ENCODE results near the gene ACTG2.

Gene ACTG2

DNA sequence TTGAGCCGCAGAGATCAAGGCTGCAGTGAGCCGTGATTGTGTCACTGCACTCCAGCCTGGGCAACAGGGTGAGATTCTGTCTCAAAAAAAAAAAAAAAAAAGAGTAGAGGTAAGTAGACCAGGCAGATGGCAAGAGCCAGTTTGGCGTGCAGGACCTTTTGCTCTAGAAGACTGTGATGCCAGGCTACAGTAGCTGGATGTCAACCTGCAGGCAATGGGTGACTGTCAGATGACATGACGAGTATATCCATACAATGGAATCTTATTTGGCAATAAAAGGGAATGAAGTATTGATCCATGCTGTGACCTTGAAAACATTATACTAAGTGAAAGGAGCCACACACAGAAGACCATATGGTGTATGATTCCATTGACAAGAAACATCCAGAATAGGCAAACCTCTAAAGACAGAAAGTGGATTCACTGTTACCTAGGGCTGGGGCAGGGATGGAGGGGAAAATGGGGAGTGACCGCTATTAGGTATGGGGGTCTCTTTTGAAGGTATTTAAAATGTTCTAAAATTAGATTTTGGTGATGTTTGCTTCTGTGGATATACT is 22.7 kb downstream of the ACTG2 start:
- no peak for DNase-seq

- DNase-seq = no peak
Observed at GRCh38 chr2:73916666-73917065, 23.9 kb downstream of the ACTG2 start.

GRCh38 chr2:73917296-73917695 is 24.5 kb downstream of the ACTG2 start:
- DNase-seq = no peak

DNA sequence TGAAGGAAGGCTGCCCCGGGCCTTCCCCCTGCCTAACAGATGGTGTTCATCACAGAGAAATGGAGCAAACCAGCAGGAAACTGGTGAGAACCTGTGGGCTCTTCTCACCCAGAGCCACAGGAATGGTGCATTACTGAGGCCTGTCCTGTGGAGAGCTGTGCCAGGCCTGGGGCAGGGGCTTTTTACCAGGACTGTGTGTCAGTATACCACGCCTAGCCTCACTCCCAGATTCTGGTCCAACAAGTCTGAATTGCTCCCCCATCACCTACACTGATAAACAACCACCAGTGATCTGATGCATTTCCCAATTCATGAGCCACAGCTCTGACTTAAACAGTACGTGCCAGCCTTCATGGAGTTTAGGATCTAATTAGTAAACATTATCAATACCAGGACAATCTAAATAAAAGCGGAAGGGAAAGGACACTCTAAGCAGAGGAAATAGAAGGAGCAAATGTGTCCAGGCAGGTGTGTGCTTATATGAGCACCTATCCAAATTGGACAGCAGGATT is 24.9 kb downstream of the ACTG2 start:
- no peak for DNase-seq

- no peak for DNase-seq
Observed at GRCh38 chr2:73918856-73919255, 26.0 kb downstream of the ACTG2 start.

- no peak for DNase-seq
Observed at GRCh38 chr2:73919596-73920228, 26.9 kb downstream of the ACTG2 start.

DNA sequence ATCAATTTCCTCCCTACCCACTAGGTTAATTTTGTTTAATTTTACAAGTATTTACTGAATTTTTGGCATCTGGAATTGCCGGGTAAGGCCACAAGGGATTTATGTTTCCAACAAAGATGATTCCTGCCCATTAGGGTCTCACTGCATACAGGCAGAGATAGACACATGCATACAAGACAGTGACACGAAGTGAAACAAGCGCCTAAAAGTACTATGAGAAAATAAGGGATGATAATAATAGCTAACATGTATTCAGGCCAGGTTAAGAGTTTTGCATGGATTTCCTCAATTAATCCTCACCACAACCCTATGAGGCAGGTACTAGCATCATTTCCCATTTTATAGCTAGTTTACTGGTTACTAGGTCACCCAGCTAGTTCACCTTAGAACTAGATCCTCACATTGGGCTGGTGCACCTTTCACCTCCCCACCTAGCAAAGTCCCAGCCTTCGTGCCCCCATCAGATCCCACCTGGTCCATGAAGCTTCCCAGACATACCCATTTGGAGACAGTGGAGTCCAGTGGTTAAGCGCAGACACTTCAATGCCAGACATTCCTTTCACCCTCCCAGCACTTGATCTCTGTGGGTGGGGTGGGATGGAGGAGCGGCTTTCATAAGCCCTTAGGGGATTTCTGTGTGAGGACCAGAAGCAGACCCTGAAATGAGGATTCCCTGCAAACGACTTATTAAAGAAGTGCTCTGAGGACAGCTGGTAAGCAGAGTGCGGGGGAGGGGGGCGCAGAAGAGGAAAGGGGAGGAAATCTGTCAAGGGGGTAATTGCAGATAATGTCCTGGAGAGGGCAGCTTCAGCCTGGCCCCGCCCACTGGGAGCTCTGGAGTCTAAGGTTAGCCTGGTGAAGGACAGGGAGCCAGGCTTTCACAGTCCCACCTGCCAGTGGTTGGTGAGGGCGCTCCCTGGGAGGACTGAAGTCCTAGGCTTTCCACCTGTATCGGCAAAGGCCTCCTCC is 28.1 kb downstream of the ACTG2 start:
- DNase-seq = peak; percentile 25 to 28

GRCh38 chr2:73921581-73921980 is 28.8 kb downstream of the ACTG2 start:
- no peak for DNase-seq

DNA sequence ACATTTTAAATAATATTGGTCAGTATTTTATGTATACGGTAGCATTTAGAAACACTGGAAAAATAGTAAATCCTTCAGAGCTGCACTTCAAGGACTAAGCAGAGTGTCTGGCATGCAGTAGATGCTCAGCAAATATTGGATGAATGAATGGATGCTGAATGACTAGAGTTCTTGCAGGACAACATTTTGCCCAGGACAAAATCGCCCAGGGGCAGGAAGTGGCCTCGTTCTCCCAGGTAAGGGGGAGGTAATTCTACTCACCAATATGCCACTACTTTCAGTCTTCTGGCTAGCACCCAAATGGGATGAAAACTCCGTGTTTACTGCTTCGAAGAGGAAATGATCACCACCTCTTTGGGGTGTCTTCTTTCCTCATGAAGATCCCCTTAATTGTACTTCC is 29.9 kb downstream of the ACTG2 start:
- DNase-seq = no peak

DNA sequence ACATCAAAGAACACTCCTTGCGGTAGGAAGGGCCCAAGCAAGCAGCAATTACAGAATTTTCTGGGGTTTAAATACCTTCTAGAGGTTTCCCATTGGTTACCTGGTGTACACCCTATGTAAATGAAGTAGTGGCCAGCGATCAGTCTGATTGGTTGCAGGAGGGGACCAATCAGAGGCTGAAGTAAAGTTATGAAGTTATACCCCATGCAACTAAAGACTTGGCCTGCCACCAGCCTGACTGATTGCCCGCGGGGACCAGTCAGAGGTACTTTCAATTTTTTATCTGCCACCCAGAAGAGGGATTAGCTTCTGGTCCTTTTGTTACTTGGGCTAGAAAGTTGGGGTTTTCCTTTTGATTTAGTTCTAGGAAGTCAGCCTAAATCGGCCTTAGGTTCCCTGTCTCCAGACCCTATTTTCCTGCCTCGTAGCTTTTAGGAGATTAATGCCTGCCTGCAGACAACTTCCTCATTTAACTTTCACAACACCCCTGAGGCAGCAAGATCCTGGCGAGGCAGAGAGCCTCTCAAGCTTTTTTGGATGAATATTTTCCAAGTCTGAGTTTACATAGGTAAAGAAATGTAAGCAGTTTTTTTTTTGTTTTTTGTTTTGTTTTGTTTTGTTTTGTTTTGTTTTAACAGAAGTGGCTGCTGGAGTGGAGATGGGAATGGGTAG is 32.4 kb downstream of the ACTG2 start:
- no peak for DNase-seq

GRCh38 chr2:73925853-73926492 is 33.2 kb downstream of the ACTG2 start:
- DNase-seq = no peak

DNA sequence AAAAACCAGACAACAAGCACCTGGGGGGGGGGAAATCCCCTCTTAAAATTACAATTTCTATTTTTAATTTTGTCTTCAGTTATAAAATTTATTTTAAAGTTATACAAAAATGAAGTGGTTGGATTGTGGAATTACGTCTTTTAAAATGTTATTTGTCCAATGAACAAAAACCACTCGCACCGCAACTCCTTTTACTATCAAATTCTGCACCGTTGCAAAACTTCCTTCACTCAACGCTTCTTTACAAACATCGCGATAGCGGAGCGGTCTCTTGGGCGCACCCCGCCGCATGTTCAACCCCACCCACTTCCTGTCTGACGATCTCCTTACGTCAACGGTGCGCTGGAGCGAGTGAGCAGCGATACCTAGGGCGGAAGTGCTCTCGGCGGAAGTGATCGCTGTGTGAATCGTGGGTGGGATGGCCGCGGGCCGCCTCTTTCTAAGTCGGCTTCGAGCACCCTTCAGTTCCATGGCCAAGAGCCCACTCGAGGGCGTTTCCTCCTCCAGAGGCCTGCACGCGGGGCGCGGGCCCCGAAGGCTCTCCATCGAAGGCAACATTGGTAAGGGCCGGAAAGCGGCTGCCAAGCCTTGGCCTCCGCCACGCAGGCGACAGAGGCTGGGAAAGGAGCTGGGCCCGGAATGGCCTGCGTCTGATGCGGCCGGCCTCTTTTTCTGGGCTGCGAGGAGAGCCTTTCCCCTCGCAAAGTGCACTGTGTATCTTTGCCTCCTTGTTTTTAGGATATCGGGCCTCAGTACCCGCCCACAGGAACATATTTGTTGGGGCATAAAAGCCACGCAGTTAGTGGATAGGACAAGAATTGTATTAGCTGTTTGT is 33.9 kb downstream of the ACTG2 start, which contains the start of gene DGUOK:
Gene DGUOK (plus strand): TSS at position 388 of the 835 bp plus-strand sequence. CDS start 31 bp downstream, at position 419.
- DNase-seq = peak; percentile 98

- DNase-seq = no peak
Observed at GRCh38 chr2:73927344-73927743, 34.5 kb downstream of the ACTG2 start.

- DNase-seq = no peak
Observed at GRCh38 chr2:73928963-73929347, 36.1 kb downstream of the ACTG2 start.

DNA sequence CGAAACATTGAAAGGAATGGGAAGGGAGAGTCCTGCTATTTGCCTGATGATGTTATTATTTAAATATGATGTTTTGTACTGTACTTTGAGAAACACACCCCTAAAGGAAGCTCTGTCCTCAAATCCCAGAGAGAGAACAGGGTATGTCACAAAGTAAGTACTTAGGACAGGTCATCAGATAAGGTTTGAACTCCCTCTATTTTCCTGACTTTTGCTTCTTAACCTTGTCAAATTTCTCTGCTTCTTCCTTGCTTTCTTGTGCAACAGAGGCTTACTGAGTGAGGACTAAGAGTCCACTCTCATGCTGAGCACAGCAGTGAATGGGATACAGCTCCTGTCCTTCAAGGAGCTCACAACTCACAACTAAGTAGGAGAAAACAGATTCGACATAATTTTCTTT is 37.6 kb downstream of the ACTG2 start:
- DNase-seq = no peak

- DNase-seq = no peak
Observed at GRCh38 chr2:73931531-73932500, 39.0 kb downstream of the ACTG2 start.

DNA sequence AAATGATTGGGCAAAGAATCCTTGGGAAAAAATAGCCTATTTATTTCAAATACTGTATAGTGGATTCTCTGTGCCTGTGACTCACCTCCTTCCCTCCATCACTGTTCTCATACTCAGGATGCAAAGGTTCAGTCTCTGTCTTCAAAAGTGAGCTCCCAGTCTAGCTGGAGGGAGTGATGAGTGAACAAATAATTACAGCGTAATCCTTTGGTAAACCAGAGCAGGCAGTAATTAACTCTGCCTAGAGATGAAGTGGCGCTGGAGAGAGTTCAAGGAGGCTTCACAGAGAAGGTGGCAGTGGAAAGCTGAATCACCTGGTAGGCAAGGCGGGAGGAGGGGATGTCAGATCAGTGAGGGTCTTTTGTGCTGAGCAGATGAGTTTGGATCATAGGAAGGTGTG is 40.4 kb downstream of the ACTG2 start:
- DNase-seq = no peak

DNA sequence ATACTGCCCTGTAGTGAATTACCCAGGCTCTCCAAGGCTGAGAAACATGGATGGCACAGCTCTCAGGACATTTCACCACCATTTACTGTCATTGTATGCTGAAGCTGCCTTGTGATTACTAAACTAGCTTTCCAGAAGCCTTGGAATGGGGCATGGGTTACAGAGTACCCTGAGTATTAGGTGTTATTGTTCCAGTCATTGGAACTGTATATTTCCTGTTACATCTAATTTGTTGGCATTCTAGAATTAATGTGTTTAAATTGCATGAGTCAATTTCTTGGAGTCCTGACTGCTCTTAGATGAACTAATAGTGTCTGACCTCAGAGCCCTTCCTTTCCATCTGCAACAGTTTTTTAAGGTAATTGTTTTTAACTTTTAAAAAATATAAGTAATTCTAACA is 42.8 kb downstream of the ACTG2 start:
- DNase-seq = no peak

GRCh38 chr2:73937103-73937885 is 44.5 kb downstream of the ACTG2 start:
- DNase-seq = no peak

Measured in CD4-positive, alpha-beta T cell treated with Interferon alpha-2 for 1 hour (primary cell).